Neuronal stem cell (in vitro differentiated cells): ENCODE measurements around the gene PIWIL1.

Experiments used
- DNase-seq: peaks from one replicate; pipeline ENCODE4 v3.0.0-alpha.2; 2013; ENCODE audit warnings: low spot score
- H2AFZ ChIP-seq: one replicate; pipeline ENCODE4 v1.6.1; 2013; ENCODE audit warnings: mild to moderate bottlenecking, low read length, inconsistent platforms
- H2AK5ac ChIP-seq: 2 replicates; pipeline ENCODE4 v1.6.1; 2013; ENCODE audit warnings: low read depth, mild to moderate bottlenecking, inconsistent platforms, low read length, moderate library complexity, mixed read lengths
- H2BK120ac ChIP-seq: 2 replicates; pipeline ENCODE4 v1.6.1; 2013; ENCODE audit warnings: low read depth, mild to moderate bottlenecking, inconsistent platforms, low read length, moderate library complexity, mixed read lengths
- H2BK12ac ChIP-seq: one replicate; pipeline ENCODE4 v1.6.1; 2013; ENCODE audit warnings: low read length, inconsistent platforms
- H2BK15ac ChIP-seq: 2 replicates; pipeline ENCODE4 v1.6.1; 2013; ENCODE audit warnings: mild to moderate bottlenecking, low read length, inconsistent platforms, mixed read lengths
- H2BK5ac ChIP-seq: one replicate; pipeline ENCODE4 v1.6.1; 2013; ENCODE audit warnings: inconsistent platforms, mild to moderate bottlenecking, low read length, moderate library complexity
- H3K14ac ChIP-seq: one replicate; pipeline ENCODE4 v1.6.1; 2013; ENCODE audit warnings: low read length, inconsistent platforms
- H3K18ac ChIP-seq: 2 replicates; pipeline ENCODE4 v1.6.1; 2013; ENCODE audit warnings: low read length, inconsistent platforms
- H3K23ac ChIP-seq: 2 replicates; pipeline ENCODE4 v1.6.1; 2013; ENCODE audit warnings: low read depth, mild to moderate bottlenecking, mixed read lengths, low read length, inconsistent platforms; ENCODE audit not compliant: poor library complexity
- H3K27ac ChIP-seq: replicated peaks from 3 replicates; pipeline ENCODE4 v1.5.1; 2013; ENCODE audit warnings: low read length, inconsistent platforms
- H3K27me3 ChIP-seq, 3 experiments: 2 replicates each; pipeline ENCODE4 v1.6.1; 2013; ENCODE audit warnings: low read length in 3 of 3, mild to moderate bottlenecking in 2 of 3, inconsistent platforms in 1 of 3, low read depth in 1 of 3, mixed read lengths in 1 of 3, moderate library complexity in 1 of 3; ENCODE audit not compliant: control insufficient read depth in 3 of 3, insufficient read depth in 3 of 3
- H3K36me3 ChIP-seq, 2 donors: replicated peaks in 1 of 2; 2 replicates each; pipeline ENCODE4 v1.6.1; 2013; ENCODE audit warnings: low read length in 2 of 2; ENCODE audit not compliant: control insufficient read depth in 2 of 2, insufficient read depth in 2 of 2
- H3K4ac ChIP-seq: 2 replicates; pipeline ENCODE4 v1.6.1; 2013; ENCODE audit warnings: inconsistent platforms, mild to moderate bottlenecking, low read length, moderate library complexity
- H3K4me1 ChIP-seq, 2 donors: 1 replicate in 1 of 2; 2 replicates in 1 of 2; pipeline ENCODE4 v1.6.1; 2013; ENCODE audit warnings: low read length in 2 of 2, low read depth in 1 of 2; ENCODE audit not compliant: control insufficient read depth in 2 of 2, insufficient read depth in 1 of 2
- H3K4me2 ChIP-seq: one replicate; pipeline ENCODE4 v1.6.1; 2013; ENCODE audit warnings: mild to moderate bottlenecking, low read length, inconsistent platforms; ENCODE audit not compliant: insufficient read depth, poor library complexity, severe bottlenecking
- H3K4me3 ChIP-seq, 2 donors: 2 replicates each; pipeline ENCODE4 v1.5.1; 2013; ENCODE audit warnings: low read length in 2 of 2, mild to moderate bottlenecking in 2 of 2, inconsistent platforms in 1 of 2, moderate library complexity in 1 of 2
- H3K79me1 ChIP-seq: one replicate; pipeline ENCODE4 v1.6.1; 2013; ENCODE audit warnings: low read depth, mild to moderate bottlenecking, inconsistent platforms, low read length, moderate library complexity
- H3K9ac ChIP-seq: one replicate; pipeline ENCODE4 v1.6.1; 2013; ENCODE audit warnings: mild to moderate bottlenecking, low read depth, low read length, inconsistent platforms; ENCODE audit not compliant: poor library complexity
- H3K9me3 ChIP-seq, 2 donors: replicated peaks in 1 of 2; 2 replicates each; pipeline versions ENCODE3 to v1.6.1; 2013; ENCODE audit warnings: low read length in 2 of 2, mild to moderate bottlenecking in 2 of 2, inconsistent platforms in 1 of 2, low read depth in 1 of 2, mixed read lengths in 1 of 2, moderate library complexity in 1 of 2; ENCODE audit not compliant: control insufficient read depth in 2 of 2, insufficient read depth in 1 of 2
- H4K8ac ChIP-seq: one replicate; pipeline ENCODE4 v1.6.1; 2013; ENCODE audit warnings: low read depth, mild to moderate bottlenecking, inconsistent platforms, low read length, moderate library complexity
- H4K91ac ChIP-seq: one replicate; pipeline ENCODE4 v1.6.1; 2013; ENCODE audit warnings: low read length, low read depth, mild to moderate bottlenecking, inconsistent platforms; ENCODE audit not compliant: poor library complexity
- WGBS, 2 donors: extraction: QIAGEN DNeasy Blood & Tissue Kit; methylation state at CpG; one replicate each; pipeline ENCODE4 v1.1.7; 2013; ENCODE audit warnings: missing lambda C conversion rate in 2 of 2, mixed read lengths in 1 of 2; ENCODE audit not compliant: insufficient read length in 2 of 2, insufficient replicate concordance in 1 of 2; ENCODE audit errors: extremely low coverage in 2 of 2; 5-methylcytosine and 5-hydroxymethylcytosine counted together

The PIWIL1 gene

GRCh38 chr12:130372936-130373335 is 35.2 kb downstream of the PIWIL1 start:
- Histone ChIP-seq H2AK5ac (no peak overlapping the region), H2BK15ac (no peak overlapping the region), H3K36me3 (no peaks in the 10 kb centered on the region), H4K91ac (no peak overlapping the region), H3K79me1 (no peaks in the 10 kb centered on the region), H3K4me1 (no peaks in the 10 kb centered on the region), H3K27ac (no peak overlapping the region), H3K9ac (no peak overlapping the region), H2BK12ac (no peak overlapping the region), H3K4me3 (no peak overlapping the region), H3K9me3 (no peaks in the 10 kb centered on the region), H3K4me2 (no peak overlapping the region), H3K4ac (no peak overlapping the region), H3K27me3 (peaks cover 0 to 12% (median 0%) of the 10 kb centered on the region in 3 experiments), H3K14ac (no peak overlapping the region), H4K8ac (no peak overlapping the region), H2BK120ac (no peak overlapping the region), H2AFZ (no peak overlapping the region), H3K23ac (no peak overlapping the region), H3K18ac (no peak overlapping the region), H2BK5ac (no peak overlapping the region)
- DNase-seq, result no peak
- WGBS, 2 donors, result no CpG with 5 or more reads among the region's 4 CpGs

- H3K9me3 ChIP-seq, result no peaks in the 10 kb centered on the region
- no peaks in the 10 kb centered on the region for H3K79me1 ChIP-seq
- DNase-seq, result no peak
- H2BK120ac ChIP-seq, result no peak overlapping the region
- H3K14ac ChIP-seq, result no peak overlapping the region
- no CpG with 5 or more reads among the region's 4 CpGs for WGBS, 2 donors
- H2BK5ac ChIP-seq, result no peak overlapping the region
- no peak overlapping the region for H3K4ac ChIP-seq
- no peak overlapping the region for H2AFZ ChIP-seq
- H3K36me3 ChIP-seq, result no peaks in the 10 kb centered on the region
- no peak overlapping the region for H3K27ac ChIP-seq
- no peak overlapping the region for H2AK5ac ChIP-seq
- no peak overlapping the region for H3K18ac ChIP-seq
- no peak overlapping the region for H2BK15ac ChIP-seq
- H3K4me2 ChIP-seq, result no peak overlapping the region
- H3K4me3 ChIP-seq, result no peak overlapping the region
- peaks cover 0 to 12% (median 0%) of the 10 kb centered on the region in 3 experiments for H3K27me3 ChIP-seq
- no peak overlapping the region for H4K8ac ChIP-seq
- no peak overlapping the region for H4K91ac ChIP-seq
- H2BK12ac ChIP-seq, result no peak overlapping the region
- no peak overlapping the region for H3K9ac ChIP-seq
- H3K23ac ChIP-seq, result no peak overlapping the region
- H3K4me1 ChIP-seq, result no peaks in the 10 kb centered on the region
Measured at GRCh38 chr12:130374083-130374482, 36.4 kb downstream of the PIWIL1 start.

- no peak for DNase-seq
- Histone ChIP-seq H3K79me1 (no peaks in the 10 kb centered on the region), H2BK120ac (no peak overlapping the region), H4K8ac (no peak overlapping the region), H2BK5ac (no peak overlapping the region), H4K91ac (no peak overlapping the region), H3K27me3 (peaks cover 0 to 12% (median 0%) of the 10 kb centered on the region in 3 experiments), H2BK12ac (no peak overlapping the region), H3K36me3 (no peaks in the 10 kb centered on the region), H3K4me2 (no peak overlapping the region), H3K4me1 (no peaks in the 10 kb centered on the region), H2AFZ (no peak overlapping the region), H2BK15ac (no peak overlapping the region), H3K18ac (no peak overlapping the region), H3K27ac (no peak overlapping the region), H3K4ac (no peak overlapping the region), H3K9me3 (no peaks in the 10 kb centered on the region), H3K9ac (no peak overlapping the region), H2AK5ac (no peak overlapping the region), H3K23ac (no peak overlapping the region), H3K14ac (no peak overlapping the region), H3K4me3 (no peak overlapping the region)
- WGBS, 2 donors, result no CpG with 5 or more reads among the region's 13 CpGs
Measured at GRCh38 chr12:130375296-130376287, 37.9 kb downstream of the PIWIL1 start.

GRCh38 chr12:130382818-130383217 is 45.1 kb downstream of the PIWIL1 start:
- Histone ChIP-seq H3K18ac (no peak overlapping the region), H3K4me2 (no peak overlapping the region), H4K8ac (no peak overlapping the region), H2BK120ac (no peak overlapping the region), H3K79me1 (no peaks in the 10 kb centered on the region), H3K4me1 (no peaks in the 10 kb centered on the region), H2BK5ac (no peak overlapping the region), H4K91ac (no peak overlapping the region), H2AK5ac (no peak overlapping the region), H3K14ac (no peak overlapping the region), H3K9me3 (no peaks in the 10 kb centered on the region), H2BK12ac (no peak overlapping the region), H3K4me3 (no peak overlapping the region), H3K27me3 (no peaks in the 10 kb centered on the region), H3K36me3 (no peaks in the 10 kb centered on the region), H3K27ac (no peak overlapping the region), H3K23ac (no peak overlapping the region), H2BK15ac (no peak overlapping the region), H2AFZ (no peak overlapping the region), H3K4ac (no peak overlapping the region), H3K9ac (no peak overlapping the region)
- no peak for DNase-seq
- WGBS, 2 donors, result no CpG with 5 or more reads among the region's 2 CpGs
